SH-SY5Y (cell line): ENCODE data around the gene SHF.

Experiments
- GATA2 ChIP-seq: IDR thresholded peaks from 2 replicates; pipeline ENCODE4 v1.6.1; 2011; ENCODE audit warnings: mild to moderate bottlenecking, low read depth, low read length
- GATA3 ChIP-seq: IDR thresholded peaks from 2 replicates; pipeline ENCODE4 v1.6.1; 2011; ENCODE audit warnings: low read depth, mild to moderate bottlenecking, low read length, moderate library complexity

DNA sequence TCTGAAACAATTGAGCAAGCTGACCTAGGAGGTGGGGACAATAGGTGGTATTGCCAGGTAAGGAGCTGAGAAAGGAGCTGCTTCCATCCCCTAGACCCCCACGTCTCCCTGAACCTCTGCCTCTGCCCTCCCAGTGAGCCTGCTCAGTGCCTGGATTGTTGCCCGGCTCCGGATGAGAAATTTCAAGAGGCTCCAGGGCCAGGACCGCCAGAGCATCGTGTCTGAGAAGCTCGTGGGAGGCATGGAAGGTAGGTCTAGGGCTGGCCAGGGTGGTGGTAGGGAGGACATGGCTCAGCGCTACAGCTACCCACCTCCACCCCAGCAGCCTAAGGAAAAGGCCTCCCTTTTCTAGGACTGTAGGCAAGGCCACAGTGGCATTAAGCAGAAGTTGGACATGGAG lies 44.7 kb downstream of the SHF start:
- TF ChIP-seq GATA2 (no peak), GATA3 (no peak)
